ENCODE measurements around the gene PLK5.

The PLK5 gene

GRCh38 chr19:1582201-1582600 is 58.3 kb downstream of the PLK5 start:
- no peak for DNase-seq

GRCh38 chr19:1584500-1585242 is 60.8 kb downstream of the PLK5 start:
- DNase-seq = no peak

- no peak for DNase-seq
Measured at GRCh38 chr19:1585243-1585580, 61.3 kb downstream of the PLK5 start.

All from NCI-H1092 (cell line).